Right lobe of liver (tissue), 6 donors: ENCODE measurements around the gene IL17REL. TPM values are rescaled to one million over a fixed set of nuclear protein-coding genes. Genes with fewer than 3 reads are reported as not detected.

Source experiments
- ATAC-seq, 4 donors: fragments of 200-7000 bp; cut with Tn5 transposase; one replicate each; pipeline ENCODE4 v1.9.1; 2020; ENCODE audit warnings: mild to moderate bottlenecking in 4 of 4, moderate library complexity in 4 of 4
- DNase-seq, 3 donors: peaks; one replicate each; pipeline ENCODE4 v3.0.0-alpha.2; 2020
- H3K27ac ChIP-seq, 3 donors: fragments of 200-600 bp; one replicate each; pipeline ENCODE4 v1.8.0; 2022
- H3K27me3 ChIP-seq, 2 donors: fragments of 200-600 bp; one replicate each; pipeline ENCODE4 v1.8.0; 2022
- H3K36me3 ChIP-seq, 4 donors: fragments of 200-600 bp; sonication (generic) in 1 of 4; one replicate each; pipeline versions ENCODE4 v1.5.1 to v1.8.0; 2017 to 2022; ENCODE audit warnings: control low read depth in 1 of 4
- H3K4me1 ChIP-seq, 4 donors: fragments of 200-600 bp; sonication (generic) in 1 of 4; one replicate each; pipeline versions ENCODE4 v1.5.1 to v1.8.0; 2017 to 2022; ENCODE audit warnings: control low read depth in 1 of 4
- H3K4me3 ChIP-seq, 3 donors: fragments of 200-600 bp; one replicate each; pipeline ENCODE4 v1.8.0; 2022
- H3K9me3 ChIP-seq, 4 donors: fragments of 200-600 bp; sonication (generic) in 1 of 4; one replicate each; pipeline versions ENCODE4 v1.5.1 to v1.8.0; 2017 to 2022; ENCODE audit warnings: control low read depth in 1 of 4
- CTCF ChIP-seq, 4 donors: fragments of 200-600 bp in 3 of 4; fragments of 450-650 bp in 1 of 4; IDR thresholded peaks; one replicate each; pipeline versions ENCODE4 v1.5.1 to v1.8.0; 2016 to 2022; ENCODE audit warnings: antibody characterized with exemption in 4 of 4, mild to moderate bottlenecking in 2 of 4
- POLR2A ChIP-seq: fragments of 450-650 bp; IDR thresholded peaks from one replicate; pipeline ENCODE4 v1.6.1; 2017; ENCODE audit warnings: antibody characterized with exemption, mild to moderate bottlenecking
- WGBS: methylation state at CpG from one replicate; pipeline ENCODE4 v1.1.6; 2018; ENCODE audit warnings: low coverage, low lambda C conversion rate; ENCODE audit not compliant: insufficient coverage; ENCODE audit errors: missing lambda C conversion rate; 5-methylcytosine and 5-hydroxymethylcytosine counted together
- intact Hi-C, 2 donors: fragments of 100-400 bp; cut with DNase I; formaldehyde crosslinking; loops; one replicate each; pipeline versions ENCODE4 v1.11.2 to v1.14.1; 2022
- total RNA-seq, 6 experiments: library from RNA; depleted of rRNA in 2 of 6; stranded (reverse); fragments of >200 nt in 2 of 6; fragmentation: NEBNext Ultra II Directional in 3 of 6; extraction: Animal tissue kit (Norgen Biotek cat#: 25700) in 3 of 6; gene quantifications; one replicate each; pipeline versions ENCODE4 v1.1.0 to v1.2.4, GENCODE V29; 2016 to 2023
- donor health status: DM: no; HTN: yes; CAD: no.
- donor health status: DM: no; HTN: no; CAD: no.
- donor health status: DM: no; HTN: no; CAD: no.
- donor health status: DM: no; HTN: yes; CAD: no.
- donor health status: DM: no; HTN: yes; CAD: no.

The IL17REL gene
- total RNA-seq, 6 experiments from 2014 or later, result not detected

- ATAC-seq, result peak; percentile 3 to 36 (median 12)
- peaks cover 0 to 86% (median 46%) of the 10 kb centered on the region in 4 donors for H3K4me1 ChIP-seq
- H3K36me3 ChIP-seq, result peaks cover 7 to 18% (median 12%) of the 10 kb centered on the region in 4 donors
- H3K27me3 ChIP-seq, result no peaks in the 10 kb centered on the region
- peak overlapping the region; percentile 14 to 44 (median 34) for H3K4me3 ChIP-seq
- intact Hi-C loops, result no loop called here
- WGBS, result 10% methylated on average over 17 of the region's 36 CpGs
- H3K9me3 ChIP-seq, result no peaks in the 10 kb centered on the region
- TF ChIP-seq POLR2A (no peak), CTCF (IDR thresholded peaks at IDR 0.05) (peak in 1 of 4 donors; percentile 16)
- H3K27ac ChIP-seq, result peak overlapping the region; percentile 88 to 97 (median 91)
- peak; percentile 83 to 87 (median 84) for DNase-seq
Observed at GRCh38 chr22:49966774-49967705, 45.5 kb downstream of the IL17REL start.

- ATAC-seq (peak in 2 of 4 donors; percentile 0 to 1), DNase-seq (peak; percentile 57 to 72 (median 70))
- H3K4me1 ChIP-seq, result peaks cover 0 to 81% (median 46%) of the 10 kb centered on the region in 4 donors
Observed at GRCh38 chr22:49966041-49966773, 46.4 kb downstream of the IL17REL start.

GRCh38 chr22:49965091-49966040 is 47.2 kb downstream of the IL17REL start:
- peaks cover 7 to 18% (median 12%) of the 10 kb centered on the region in 4 donors for H3K36me3 ChIP-seq
- TF ChIP-seq POLR2A (no peak), CTCF (IDR thresholded peaks at IDR 0.05) (no peak)
- no peaks in the 10 kb centered on the region for H3K27me3 ChIP-seq
- DNase-seq, result peak; percentile 42 to 59 (median 52)
- no peaks in the 10 kb centered on the region for H3K9me3 ChIP-seq
- no peak for ATAC-seq
- 60% methylated on average over 1 of the region's 22 CpGs for WGBS
- intact Hi-C loops, result no loop called here
- H3K4me1 ChIP-seq, result peaks cover 0 to 78% (median 45%) of the 10 kb centered on the region in 4 donors
- no peak overlapping the region for H3K4me3 ChIP-seq
- peak overlapping the region; percentile 88 to 97 (median 93) for H3K27ac ChIP-seq

More at GRCh38 chr22:49966041-49966773, 46.4 kb downstream of the IL17REL start:
- H3K4me3 ChIP-seq, result peak overlapping the region in 2 of 3 donors; percentile 34 to 44
- H3K27me3 ChIP-seq, result no peaks in the 10 kb centered on the region
- H3K36me3 ChIP-seq, result peaks cover 7 to 18% (median 12%) of the 10 kb centered on the region in 4 donors
- no CpG with 5 or more reads among the region's 11 CpGs for WGBS
- peak overlapping the region; percentile 88 to 97 (median 91) for H3K27ac ChIP-seq
- TF ChIP-seq CTCF (IDR thresholded peaks at IDR 0.05), result no peak
- TF ChIP-seq POLR2A, result no peak
- no peaks in the 10 kb centered on the region for H3K9me3 ChIP-seq
- intact Hi-C loops, result no loop called here
